NCI-H1436 (cell line): ENCODE measurements around the gene ATG101.
A peak's percentile ranks its signal among the peaks of the same experiment; 100 is the strongest.

ENCODE experiments used
- DNase-seq: peaks from one replicate; lab custom pipeline; 2025; lab: John Stamatoyannopoulos, UW

Gene ATG101

DNA sequence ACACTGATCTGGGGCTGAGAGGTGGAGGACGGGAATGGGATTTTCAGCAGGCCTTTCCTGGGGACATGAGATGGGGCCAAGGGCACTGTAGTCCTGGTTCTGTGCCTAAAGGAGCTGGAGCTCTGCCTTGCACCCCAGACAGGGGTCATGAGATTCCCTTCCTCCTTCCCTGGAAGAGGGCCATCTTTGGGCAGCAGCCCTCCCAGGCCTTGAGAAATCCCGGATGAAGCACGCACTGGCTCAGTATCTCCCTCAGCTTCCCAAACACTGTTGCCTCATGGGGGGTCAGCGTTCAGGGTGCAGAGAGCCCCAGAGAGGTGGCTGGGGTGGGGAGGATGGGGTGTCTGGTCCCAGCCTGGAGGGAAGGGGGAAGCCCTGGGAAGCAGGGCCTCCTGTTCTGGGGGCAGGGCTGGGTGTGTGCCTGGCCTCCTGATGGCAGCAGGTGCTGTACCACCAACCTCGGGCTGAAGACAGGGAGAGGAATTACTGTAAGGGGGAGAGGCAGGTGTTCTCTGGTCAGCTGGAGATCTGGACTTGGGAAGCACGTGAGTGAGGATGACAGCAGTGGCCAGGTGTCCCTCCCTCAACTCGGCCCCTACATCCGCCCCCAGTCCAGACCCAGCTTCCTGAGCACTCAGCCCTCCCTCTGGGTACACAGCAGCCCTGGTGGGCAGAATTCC is 26.9 kb upstream of the ATG101 start:
- DNase-seq, result no peak

GRCh38 chr12:52043386-52044212 is 26.2 kb upstream of the ATG101 start:
- DNase-seq, result no peak

DNA sequence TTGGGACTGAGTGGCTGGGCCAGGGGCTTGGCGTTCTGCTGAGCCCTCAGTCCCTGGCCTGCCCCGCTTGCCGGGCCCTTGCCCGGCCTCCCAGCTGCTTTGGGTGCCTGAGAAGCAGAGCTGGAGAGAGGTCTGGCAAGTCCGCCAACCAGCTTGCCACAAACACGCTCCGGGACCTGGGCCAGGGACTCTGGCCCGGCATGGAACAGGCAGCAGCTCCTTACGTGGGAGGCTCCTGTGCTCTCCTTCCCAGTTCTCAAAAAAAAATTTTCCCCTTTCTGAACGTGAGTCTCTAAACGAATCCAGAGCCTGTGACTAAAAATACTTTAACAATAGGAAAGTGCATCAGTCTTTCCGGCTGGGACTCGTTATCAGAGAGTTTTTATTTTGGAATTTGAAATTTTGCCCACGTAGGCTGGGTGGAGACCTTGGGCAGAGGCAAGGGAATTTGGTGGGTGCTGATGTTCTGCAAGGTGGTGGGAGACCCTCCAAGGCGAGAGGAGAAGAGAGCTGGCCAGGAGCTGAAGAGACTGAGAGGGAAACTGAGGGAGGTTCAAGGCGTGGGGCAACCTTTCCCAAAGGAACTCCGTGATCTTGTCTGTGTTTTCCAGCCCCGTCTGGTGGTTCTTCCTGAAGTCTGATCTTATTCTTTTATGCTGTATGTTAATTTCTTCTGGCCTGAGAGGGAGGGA is 25.3 kb upstream of the ATG101 start:
- DNase-seq, result no peak

DNA sequence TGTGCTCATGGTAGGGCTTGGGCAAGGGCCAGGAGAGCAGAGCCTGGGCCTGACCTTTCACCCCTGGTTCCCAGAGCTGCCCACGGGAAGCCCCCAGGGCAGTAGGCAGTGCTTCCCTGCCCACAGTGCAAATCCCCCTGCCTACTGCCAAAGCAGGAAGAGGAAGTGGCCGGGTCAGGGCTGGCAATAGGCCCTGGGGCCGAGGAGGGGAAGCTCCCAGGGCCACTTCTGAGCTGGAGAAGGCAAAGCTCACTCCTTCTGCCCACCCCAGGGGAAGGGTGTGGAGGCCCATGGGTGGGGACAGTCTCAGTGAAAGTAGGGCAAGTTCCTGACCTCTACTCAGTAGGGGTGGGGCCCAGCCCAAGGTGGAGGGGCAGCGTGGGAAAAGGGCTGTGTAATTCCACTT is 24.0 kb upstream of the ATG101 start:
- DNase-seq, result no peak

DNA sequence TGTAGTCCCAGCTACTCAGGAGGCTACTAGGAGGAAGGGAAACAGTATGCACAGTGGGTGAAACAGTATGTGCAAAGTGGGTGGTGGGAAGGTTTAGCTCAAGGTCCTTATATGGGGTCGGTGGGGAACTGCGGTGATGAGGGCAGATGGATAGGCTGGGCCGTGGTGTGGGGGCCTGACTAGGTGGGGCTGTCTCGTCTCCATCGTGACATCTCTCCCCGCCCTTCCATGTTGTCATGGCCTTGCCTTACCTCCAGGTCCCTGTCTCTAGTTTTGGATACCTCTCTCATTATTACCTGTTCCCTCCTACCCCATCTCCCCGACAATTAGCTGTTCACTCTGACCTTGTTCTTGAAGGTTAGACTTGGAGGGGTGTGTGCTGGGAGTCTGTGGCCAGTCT is 22.9 kb upstream of the ATG101 start:
- no peak for DNase-seq

DNA sequence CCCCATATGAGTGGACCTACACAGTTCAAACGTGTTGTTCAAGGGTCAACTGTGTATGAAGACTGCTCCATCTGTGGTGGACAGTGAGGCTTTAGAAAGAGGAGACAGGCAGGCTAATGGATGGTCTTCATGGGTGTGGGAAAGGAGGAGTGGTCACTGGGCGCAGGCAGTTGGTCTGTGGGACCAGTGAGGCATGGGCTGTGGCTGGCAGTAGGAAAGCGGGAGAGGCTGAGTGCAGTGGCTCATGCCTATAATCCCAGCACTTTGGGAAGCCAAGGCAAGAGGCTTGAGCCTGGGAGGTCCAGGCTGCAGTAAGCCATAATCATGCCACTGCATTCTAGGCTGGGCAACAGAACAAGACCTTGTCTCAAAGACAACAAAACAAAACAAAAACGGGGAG is 20.5 kb upstream of the ATG101 start:
- no peak for DNase-seq

DNA sequence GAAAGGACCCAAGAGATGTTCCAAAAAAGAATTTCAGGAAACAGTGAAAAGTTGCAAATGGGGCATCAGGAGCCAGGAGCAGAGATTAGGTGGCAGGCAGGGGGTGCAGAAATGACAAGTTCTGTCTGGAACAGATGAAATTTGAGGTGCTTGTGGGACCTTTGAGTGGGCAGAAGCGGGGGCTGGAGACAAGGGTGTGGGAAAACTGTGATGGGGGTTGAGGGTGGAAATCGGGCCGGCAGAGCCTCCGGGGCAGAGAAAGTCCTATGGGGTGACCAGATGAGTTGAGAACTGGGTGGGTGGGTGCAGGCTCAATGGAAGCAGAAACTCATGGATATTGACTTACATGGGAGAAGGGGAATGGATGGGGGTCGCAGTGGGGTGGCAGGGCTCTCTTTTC is 20.1 kb upstream of the ATG101 start:
- no peak for DNase-seq

DNA sequence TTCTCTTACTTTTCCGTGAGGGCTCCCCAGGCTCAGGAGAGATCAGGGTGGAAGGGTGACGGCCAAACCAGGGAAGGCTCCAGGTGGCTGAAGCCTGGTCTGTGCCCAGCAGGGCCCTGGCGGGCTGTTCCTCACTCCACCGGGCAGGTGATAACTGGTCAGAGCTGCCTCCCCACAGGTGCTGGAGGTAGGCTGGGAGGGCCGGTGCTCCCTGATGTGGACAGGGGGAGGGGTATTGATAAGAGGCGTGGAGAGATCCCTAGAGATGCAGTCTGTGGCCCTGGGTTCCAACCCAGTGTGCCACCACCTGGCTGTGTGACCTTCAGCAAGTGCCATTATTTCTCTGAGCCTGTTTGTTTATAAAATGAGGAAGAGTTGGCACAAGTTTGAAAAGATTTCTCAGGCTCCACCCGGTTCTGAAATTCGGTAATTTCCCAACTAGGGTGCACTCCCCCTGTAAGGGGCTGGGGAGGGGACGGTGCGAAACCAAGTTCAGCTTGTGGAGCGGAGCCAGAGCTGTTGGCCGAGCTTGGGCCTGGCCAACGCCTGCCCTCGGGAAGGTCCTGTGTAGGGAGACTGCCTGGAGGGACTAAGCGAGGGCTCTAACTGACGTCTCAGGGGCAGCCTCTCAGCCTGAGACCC is 19.5 kb upstream of the ATG101 start:
- no peak for DNase-seq

DNA sequence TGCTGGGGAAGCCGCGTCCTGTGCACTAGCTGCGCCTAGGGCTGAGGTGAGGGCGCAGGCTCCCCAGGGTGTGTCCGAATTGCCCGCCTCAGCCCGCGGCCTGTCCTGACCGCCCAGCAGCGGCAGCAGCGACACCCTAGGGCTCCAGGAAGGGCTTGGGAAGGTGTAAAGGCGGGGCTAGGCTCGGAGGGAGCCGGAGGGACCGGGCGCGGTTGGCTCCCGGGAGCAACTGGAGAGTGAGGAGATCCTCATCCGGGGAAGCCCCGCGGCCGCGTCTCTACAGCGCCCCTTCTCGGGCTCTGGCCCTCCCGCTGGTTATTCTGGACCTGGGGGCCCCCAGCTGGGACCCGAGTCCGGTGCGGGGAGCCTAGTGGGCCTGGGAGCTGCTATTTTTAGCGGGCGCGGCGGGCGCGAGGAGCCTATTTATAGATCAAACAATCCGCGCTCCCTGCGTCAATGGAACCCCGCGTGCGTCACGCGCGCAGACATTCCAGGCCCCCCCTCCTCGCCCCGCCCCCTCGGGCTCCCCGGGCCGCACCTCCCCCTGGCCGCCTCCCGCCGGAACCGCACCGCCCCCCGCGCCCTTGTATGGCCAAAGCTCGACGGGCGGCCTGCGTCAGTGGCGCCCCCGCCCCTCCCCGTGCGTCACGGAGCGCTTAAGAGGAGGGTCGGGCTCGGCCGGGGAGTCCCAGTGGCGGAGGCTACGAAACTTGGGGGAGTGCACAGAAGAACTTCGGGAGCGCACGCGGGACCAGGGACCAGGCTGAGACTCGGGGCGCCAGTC is 18.8 kb upstream of the ATG101 start, which contains the start of gene NR4A1:
Gene NR4A1 (plus strand): TSS at position 685 of the 784 bp plus-strand sequence. CDS start 2,887 bp downstream, outside the sequence.
- DNase-seq, result peak; percentile 92

- no peak for DNase-seq
Measured at GRCh38 chr12:52052468-52053186, 17.2 kb upstream of the ATG101 start.

- DNase-seq, result no peak
Measured at GRCh38 chr12:52053536-52054209, 16.1 kb upstream of the ATG101 start.

GRCh38 chr12:52054231-52054832 is 15.4 kb upstream of the ATG101 start:
- no peak for DNase-seq

DNA sequence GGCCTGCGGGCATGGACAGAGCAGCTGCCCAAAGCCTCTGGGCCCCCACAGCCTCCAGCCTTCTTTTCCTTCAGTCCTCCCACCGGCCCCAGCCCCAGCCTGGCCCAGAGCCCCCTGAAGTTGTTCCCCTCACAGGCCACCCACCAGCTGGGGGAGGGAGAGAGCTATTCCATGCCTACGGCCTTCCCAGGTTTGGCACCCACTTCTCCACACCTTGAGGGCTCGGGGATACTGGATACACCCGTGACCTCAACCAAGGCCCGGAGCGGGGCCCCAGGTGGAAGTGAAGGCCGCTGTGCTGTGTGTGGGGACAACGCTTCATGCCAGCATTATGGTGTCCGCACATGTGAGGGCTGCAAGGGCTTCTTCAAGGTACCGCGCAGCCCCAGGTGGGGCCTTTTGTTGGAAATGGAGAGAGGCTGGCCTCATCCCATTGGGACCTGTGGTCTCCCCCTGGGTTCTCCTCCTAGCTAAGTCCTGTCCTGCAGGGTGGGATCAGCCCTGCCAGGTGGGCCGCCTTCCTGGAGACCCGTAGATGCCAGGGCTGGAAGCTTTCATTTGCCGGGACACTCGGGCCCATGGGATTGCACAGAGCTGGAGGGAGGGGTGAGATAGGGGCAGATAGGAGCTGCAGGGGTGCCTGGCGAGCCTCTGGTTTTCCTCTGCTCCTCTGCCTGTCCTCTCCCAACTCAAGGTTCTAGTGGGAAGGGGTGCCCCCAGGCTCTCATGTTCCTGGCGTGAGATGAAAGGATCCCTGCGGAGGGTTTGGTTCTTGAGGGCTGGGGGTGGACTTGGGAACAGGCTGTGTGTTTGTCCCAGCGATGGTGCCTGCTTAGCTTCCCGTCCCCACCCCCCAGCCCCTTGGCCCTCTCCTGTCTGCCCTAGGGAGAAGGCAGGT is 14.7 kb upstream of the ATG101 start:
- no peak for DNase-seq

DNA sequence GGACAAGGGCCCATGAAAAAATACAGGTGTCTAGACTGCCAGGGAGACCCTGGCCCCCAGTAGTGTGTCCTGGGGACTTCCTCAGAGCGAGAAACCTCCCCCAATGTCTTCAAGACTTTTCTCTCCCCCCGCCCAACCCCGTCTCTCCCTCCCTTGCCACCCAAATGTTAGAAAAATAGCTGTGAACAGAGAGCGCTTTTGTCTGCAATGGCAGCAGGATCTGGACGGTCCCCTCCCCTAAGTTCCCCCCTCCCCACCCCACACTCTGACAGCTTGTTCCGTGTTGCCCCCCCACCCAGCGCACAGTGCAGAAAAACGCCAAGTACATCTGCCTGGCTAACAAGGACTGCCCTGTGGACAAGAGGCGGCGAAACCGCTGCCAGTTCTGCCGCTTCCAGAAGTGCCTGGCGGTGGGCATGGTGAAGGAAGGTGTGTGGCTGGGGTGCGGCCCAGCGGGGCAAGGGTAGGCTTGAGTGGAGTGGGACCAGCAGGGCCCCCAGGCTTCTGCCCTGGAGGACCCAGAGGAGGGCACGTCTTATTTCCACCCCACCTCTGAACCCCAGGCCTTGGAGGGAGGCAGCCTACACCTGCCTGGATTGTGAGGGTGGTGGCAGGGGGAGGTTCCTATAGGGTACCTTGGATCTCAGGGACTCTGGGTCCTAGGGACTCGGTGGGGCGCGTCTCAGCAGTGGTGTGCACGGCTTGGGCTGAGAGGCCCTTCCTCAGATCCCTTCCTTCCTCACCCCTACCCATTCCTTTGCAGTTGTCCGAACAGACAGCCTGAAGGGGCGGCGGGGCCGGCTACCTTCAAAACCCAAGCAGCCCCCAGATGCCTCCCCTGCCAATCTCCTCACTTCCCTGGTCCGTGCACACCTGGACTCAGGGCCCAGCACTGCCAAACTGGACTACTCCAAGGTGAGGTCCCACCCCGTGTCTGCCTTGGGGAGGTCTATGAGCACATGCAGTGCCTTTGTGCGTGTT is 13.8 kb upstream of the ATG101 start:
- DNase-seq, result no peak

GRCh38 chr12:52056801-52057637 is 12.8 kb upstream of the ATG101 start:
- DNase-seq, result no peak
